Parathyroid adenoma (tissue), 2 donors: ENCODE data around the gene CNTNAP2.

Experiments
- H2AFZ ChIP-seq: fragments of 300-600 bp; sonication (generic); one replicate; pipeline ENCODE4 v1.7.0; 2017; ENCODE audit warnings: antibody characterized with exemption, mild to moderate bottlenecking
- H3K27ac ChIP-seq: fragments of 300-600 bp; sonication (generic); one replicate; pipeline ENCODE4 v1.7.0; 2017
- H3K27me3 ChIP-seq: fragments of 300-600 bp; sonication (generic); one replicate; pipeline ENCODE4 v1.7.0; 2017; ENCODE audit warnings: low read length; ENCODE audit not compliant: control insufficient read depth, insufficient read depth
- H3K36me3 ChIP-seq: fragments of 300-600 bp; sonication (generic); one replicate; pipeline ENCODE4 v1.7.0; 2017; ENCODE audit warnings: low read length; ENCODE audit not compliant: control insufficient read depth, insufficient read depth
- H3K4me1 ChIP-seq: fragments of 300-600 bp; sonication (generic); one replicate; pipeline ENCODE4 v1.7.0; 2017; ENCODE audit warnings: control low read depth
- H3K4me2 ChIP-seq: fragments of 300-600 bp; sonication (generic); one replicate; pipeline ENCODE4 v1.7.0; 2017; ENCODE audit warnings: low read length
- H3K4me3 ChIP-seq: fragments of 300-600 bp; sonication (generic); one replicate; pipeline ENCODE4 v1.7.0; 2017; ENCODE audit warnings: low read depth, low read length
- H3K79me2 ChIP-seq: fragments of 300-600 bp; sonication (generic); one replicate; pipeline ENCODE4 v1.7.0; 2017; ENCODE audit warnings: control low read depth
- H3K9ac ChIP-seq: fragments of 300-600 bp; sonication (generic); one replicate; pipeline ENCODE4 v1.7.0; 2017; ENCODE audit warnings: mild to moderate bottlenecking
- H3K9me3 ChIP-seq: fragments of 300-600 bp; sonication (generic); one replicate; pipeline ENCODE4 v1.7.0; 2017; ENCODE audit warnings: low read length; ENCODE audit not compliant: control insufficient read depth
- CTCF ChIP-seq: fragments of 300-600 bp; sonication (generic); IDR thresholded peaks from one replicate; pipeline ENCODE4 v1.7.0; 2017; ENCODE audit warnings: antibody characterized with exemption, mild to moderate bottlenecking
- donor health status: primary hyperparathyroidism.

Gene CNTNAP2

GRCh38 chr7:147029953-147030352, 913.4 kb downstream of the CNTNAP2 start:
- H3K9ac ChIP-seq, result no peak overlapping the region
- no peaks in the 10 kb centered on the region for H3K9me3 ChIP-seq
- no peaks in the 10 kb centered on the region for H3K4me1 ChIP-seq
- H3K4me3 ChIP-seq, result no peak overlapping the region
- no peak for TF ChIP-seq CTCF
- no peak overlapping the region for H3K27ac ChIP-seq
- H3K36me3 ChIP-seq, result no peaks in the 10 kb centered on the region
- no peak overlapping the region for H3K4me2 ChIP-seq
- H3K27me3 ChIP-seq, result no peaks in the 10 kb centered on the region
- no peaks in the 10 kb centered on the region for H3K79me2 ChIP-seq
- H2AFZ ChIP-seq, result no peak overlapping the region

- Histone ChIP-seq H3K9ac (no peak overlapping the region), H3K9me3 (no peaks in the 10 kb centered on the region), H3K27ac (no peak overlapping the region), H3K36me3 (no peaks in the 10 kb centered on the region), H3K4me2 (no peak overlapping the region), H3K4me3 (no peak overlapping the region), H3K27me3 (no peaks in the 10 kb centered on the region), H3K4me1 (no peaks in the 10 kb centered on the region), H3K79me2 (no peaks in the 10 kb centered on the region), H2AFZ (no peak overlapping the region)
- no peak for TF ChIP-seq CTCF
These were observed 917.0 kb downstream of the CNTNAP2 start for GRCh38 chr7:147033641-147034040.

GRCh38 chr7:147041438-147041837, 924.8 kb downstream of the CNTNAP2 start:
- H3K79me2 ChIP-seq, result no peaks in the 10 kb centered on the region
- no peak overlapping the region for H3K27ac ChIP-seq
- no peak overlapping the region for H3K4me3 ChIP-seq
- no peak for TF ChIP-seq CTCF
- H3K9me3 ChIP-seq, result no peaks in the 10 kb centered on the region
- H3K36me3 ChIP-seq, result no peaks in the 10 kb centered on the region
- no peaks in the 10 kb centered on the region for H3K4me1 ChIP-seq
- H3K9ac ChIP-seq, result no peak overlapping the region
- peaks cover 3% of the 10 kb centered on the region for H3K27me3 ChIP-seq
- H2AFZ ChIP-seq, result no peak overlapping the region
- no peak overlapping the region for H3K4me2 ChIP-seq

GRCh38 chr7:147044941-147045340, 928.3 kb downstream of the CNTNAP2 start:
- Histone ChIP-seq H3K27ac (no peak overlapping the region), H3K27me3 (peaks cover 3% of the 10 kb centered on the region), H3K9me3 (no peaks in the 10 kb centered on the region), H3K36me3 (no peaks in the 10 kb centered on the region), H3K4me3 (no peak overlapping the region), H3K9ac (no peak overlapping the region), H2AFZ (no peak overlapping the region), H3K4me1 (no peaks in the 10 kb centered on the region), H3K79me2 (no peaks in the 10 kb centered on the region), H3K4me2 (no peak overlapping the region)
- no peak for TF ChIP-seq CTCF

- no peaks in the 10 kb centered on the region for H3K79me2 ChIP-seq
- no peaks in the 10 kb centered on the region for H3K9me3 ChIP-seq
- H3K4me3 ChIP-seq, result no peak overlapping the region
- no peak overlapping the region for H3K27ac ChIP-seq
- H2AFZ ChIP-seq, result no peak overlapping the region
- no peak for TF ChIP-seq CTCF
- H3K9ac ChIP-seq, result no peak overlapping the region
- H3K27me3 ChIP-seq, result no peaks in the 10 kb centered on the region
- no peak overlapping the region for H3K4me2 ChIP-seq
- H3K36me3 ChIP-seq, result no peaks in the 10 kb centered on the region
- no peaks in the 10 kb centered on the region for H3K4me1 ChIP-seq
These were observed 931.1 kb downstream of the CNTNAP2 start for GRCh38 chr7:147047696-147048095.
